HG03520 (cell line): ENCODE measurements around the gene C2CD3.
A peak's percentile ranks its signal among the peaks of the same experiment; 100 is the strongest.

Source experiments
- ATAC-seq: cut with Tn5 transposase; IDR thresholded peaks from one replicate; pipeline ENCODE4 v1.9.1; 2021; ENCODE audit warnings: mild to moderate bottlenecking, moderate library complexity; ENCODE audit not compliant: unreplicated experiment

C2CD3 gene

GRCh38 chr11:74170694-74171629 is at the start of gene C2CD3, which contains the start of gene PPME1:
C2CD3 (minus strand) TSS chr11:74171002; CDS start chr11:74170792, 210 bp downstream.
PPME1 (plus strand) TSS chr11:74171289; CDS start chr11:74171422, 133 bp downstream.
- peak; percentile 89 for ATAC-seq

- no peak for ATAC-seq
These were observed 49.6 kb upstream of the C2CD3 start for GRCh38 chr11:74220376-74220775.

- no peak for ATAC-seq
These were observed 41.7 kb upstream of the C2CD3 start for GRCh38 chr11:74212533-74212932.

GRCh38 chr11:74208507-74208906 is 37.7 kb upstream of the C2CD3 start:
- ATAC-seq = no peak

GRCh38 chr11:74206746-74207145 is 35.9 kb upstream of the C2CD3 start:
- ATAC-seq = no peak

DNA sequence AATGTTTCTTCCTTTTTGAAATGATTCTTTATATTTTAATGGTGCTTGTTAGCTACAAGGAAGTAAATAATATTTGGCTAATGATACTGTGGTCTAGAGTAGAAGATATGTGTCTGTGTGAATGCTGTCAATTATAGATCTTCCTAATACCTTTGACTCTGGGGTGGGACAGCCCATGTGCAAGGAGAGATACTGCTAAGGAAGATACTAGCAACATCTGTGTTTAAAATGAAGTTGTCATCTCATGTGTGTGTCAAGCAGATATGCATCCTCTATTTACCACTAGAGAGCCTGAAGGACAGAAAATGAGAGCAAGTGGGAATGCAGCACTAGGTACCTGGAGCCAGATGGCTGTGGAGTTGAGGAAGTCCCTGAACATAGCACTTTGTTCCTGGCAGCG is 34.4 kb upstream of the C2CD3 start:
- no peak for ATAC-seq

DNA sequence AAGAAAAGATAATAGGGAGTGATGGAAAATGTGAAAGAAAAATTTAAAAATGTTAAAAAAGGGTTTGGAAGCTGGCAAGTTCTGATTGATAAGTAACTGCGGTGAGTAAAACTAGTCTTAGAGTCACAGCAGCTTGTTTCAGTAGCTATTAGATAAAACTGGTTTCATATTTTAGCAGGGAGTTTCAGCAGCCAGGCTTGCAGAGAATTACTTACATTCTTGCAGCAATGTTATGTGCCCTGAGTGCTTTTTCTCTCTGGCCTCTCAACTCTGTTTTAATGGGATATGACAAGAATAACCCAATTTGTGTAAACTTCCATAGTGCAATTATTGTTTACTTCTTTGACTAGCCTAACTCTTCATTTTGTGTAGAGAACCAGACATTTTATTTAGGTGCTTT is 33.9 kb upstream of the C2CD3 start:
- ATAC-seq = no peak

DNA sequence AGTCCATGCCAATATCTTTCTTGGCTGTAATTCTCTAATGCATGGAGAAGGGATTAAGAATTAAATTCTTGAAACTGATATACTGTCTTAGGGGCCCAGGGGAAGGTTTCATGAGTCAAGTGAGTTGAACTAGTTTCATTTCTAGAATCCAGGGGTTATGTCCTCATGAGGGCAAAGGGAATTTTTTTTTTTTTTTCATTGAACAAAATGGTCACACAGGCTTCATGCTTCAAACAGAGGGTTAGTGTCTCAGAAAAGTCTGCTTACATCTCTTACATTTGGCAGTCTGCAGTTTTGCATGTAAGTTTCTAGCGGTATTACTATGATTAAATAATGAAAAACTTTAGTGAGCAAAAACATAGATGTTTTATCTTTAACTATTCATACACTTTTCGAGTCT is 33.2 kb upstream of the C2CD3 start:
- ATAC-seq = no peak

DNA sequence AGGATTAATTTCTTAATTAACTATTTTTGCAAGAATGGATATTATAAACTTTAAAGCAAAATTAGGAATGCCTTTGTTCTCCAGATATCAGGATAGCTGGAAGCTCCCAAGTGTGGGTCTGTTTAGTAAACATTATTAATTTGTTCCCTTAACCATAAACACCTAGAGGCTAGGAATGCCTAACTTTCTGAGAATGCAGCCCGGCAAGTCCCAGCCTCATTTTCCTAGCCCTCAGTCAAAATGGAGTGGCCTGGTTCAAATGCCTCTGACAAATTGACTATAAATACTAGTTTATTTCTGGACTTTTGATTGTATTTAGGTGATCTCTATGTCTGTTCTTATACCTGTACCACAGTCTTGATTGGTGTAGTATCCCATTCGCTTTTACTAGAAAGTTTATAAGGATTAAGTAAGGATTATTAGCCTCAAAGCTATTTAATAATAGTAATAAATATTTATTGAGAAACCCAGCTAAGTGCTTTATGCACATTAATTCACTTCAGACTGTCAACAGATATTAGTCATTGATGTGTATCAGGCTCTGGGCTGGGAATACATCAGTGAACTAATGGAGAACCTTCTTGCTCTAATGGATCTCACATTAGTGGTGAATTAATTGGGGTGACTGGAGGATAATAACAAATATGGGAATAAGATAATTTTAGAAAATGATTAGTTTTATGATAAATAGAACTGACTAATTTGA is 26.1 kb upstream of the C2CD3 start:
- no peak for ATAC-seq

- no peak for ATAC-seq
These were observed 25.0 kb upstream of the C2CD3 start for GRCh38 chr11:74195828-74196227.

DNA sequence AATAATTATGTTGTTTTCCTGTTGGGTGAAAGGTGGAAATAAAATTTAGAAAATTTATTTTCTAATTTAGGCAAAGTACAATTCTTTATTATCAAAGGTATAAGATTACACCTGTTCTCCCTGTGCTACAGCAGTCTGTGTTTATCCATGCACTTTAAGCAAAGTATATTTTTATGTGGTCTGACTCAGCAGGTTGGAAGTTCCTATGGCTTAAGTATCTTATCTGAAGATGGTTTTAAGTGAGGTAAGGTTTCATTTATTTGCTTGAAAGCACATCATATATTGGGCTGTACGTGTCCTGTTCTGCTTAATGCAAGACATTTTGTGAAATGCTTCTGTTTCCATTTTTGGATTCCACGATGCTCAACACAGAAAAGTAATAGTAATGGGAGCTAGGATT is 14.9 kb upstream of the C2CD3 start:
- ATAC-seq = no peak

GRCh38 chr11:74185285-74185684 is 14.5 kb upstream of the C2CD3 start:
- no peak for ATAC-seq

DNA sequence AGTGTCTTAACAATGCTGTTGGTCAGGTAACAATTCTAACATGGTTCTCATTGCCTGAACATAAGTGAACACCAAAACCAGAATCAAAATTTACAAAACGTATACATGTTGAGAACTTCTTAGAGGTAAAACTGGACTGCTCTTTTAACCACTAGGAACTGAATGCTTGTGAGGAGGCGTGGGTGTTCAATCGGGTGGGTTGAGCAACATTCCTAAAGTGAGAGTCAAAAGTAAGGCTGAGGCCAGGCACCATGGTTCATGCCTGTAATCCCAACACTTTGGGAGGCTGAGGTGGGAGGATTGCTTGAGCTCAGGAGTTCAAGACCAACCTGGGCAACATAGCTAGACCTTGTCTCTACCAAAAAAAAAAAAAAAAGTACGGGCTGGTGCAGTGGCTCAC is 11.8 kb upstream of the C2CD3 start:
- no peak for ATAC-seq

DNA sequence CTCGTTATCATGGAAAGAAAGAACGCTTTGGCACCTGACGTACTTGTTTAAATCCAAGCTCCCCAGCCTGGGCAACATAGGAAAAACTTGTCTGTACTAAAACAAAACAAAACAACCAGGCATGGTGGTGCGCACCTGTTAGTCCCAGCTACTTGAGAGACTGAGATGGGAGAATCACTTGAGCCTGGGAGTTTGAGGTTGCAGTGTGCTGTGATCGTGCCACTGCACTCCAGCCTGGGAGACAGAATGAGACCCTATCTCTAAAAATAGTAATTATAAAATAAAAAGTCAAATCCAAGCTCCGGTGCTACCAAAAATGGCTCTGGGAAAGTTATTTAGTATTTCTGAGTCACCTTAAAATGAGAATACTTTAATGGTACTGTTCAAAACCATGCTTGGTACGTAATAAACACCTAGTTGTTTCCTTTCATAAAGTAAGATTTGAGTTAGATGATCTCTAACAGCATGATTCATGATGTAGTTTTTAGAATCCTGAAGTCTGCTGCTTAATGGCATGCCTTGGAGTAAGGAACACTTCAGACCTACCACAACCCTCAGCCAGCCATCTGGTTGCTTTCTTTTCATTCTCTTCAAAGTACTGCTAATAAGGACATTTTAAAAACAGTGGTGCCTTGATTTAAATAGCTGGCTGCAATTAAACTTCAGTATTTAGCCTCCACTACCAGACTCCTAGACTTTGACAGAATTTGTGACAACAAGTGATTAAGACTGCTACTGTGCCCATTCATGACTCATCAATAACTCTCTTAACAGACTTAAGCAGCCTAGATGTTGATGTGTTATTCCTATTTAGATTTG is 8.6 kb upstream of the C2CD3 start:
- no peak for ATAC-seq

DNA sequence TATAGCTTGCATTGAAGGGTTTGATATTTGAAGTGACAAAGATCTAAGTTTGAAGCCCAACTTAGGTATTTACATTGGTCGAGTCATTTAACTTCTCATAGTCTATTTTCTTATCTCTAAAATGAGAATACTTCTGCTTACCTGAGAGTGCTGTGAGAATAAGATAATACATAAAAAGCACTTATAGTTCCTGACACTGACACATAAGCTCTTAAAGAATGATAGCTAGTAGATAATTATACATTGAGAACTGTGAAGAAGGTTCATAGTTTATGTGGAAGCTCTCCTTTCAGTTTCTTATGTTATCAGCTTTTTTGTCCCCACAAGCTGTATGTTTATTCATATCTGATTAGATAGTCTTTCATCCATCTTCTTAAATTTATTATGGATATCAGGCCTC is 5.1 kb upstream of the C2CD3 start:
- no peak for ATAC-seq

DNA sequence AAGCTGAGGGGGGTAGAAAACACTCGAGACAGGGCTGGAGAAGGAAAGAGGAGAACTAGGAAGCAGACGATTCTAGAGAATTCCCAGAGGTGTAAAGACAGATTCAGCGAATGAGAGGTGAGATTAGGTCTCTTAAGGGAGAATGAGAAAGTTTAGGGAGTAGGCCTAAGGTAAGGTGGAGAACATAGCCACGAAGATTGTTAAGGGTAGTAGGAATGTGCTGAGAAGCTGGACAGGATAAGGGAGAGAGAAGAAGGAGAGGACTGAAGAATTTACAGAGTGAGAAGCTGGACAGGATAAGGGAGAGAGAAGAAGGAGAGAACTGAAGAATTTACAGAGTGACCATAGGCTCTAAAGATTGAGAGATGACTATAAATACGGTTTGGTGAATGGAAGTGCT is 1.2 kb upstream of the C2CD3 start:
- ATAC-seq = no peak

GRCh38 chr11:74171630-74171968 is 797 bp upstream of the C2CD3 start:
- no peak for ATAC-seq

- no peak for ATAC-seq
These were observed 904 bp downstream of the C2CD3 start for GRCh38 chr11:74169738-74170458.

- ATAC-seq = no peak
These were observed 2.0 kb downstream of the C2CD3 start for GRCh38 chr11:74168838-74169237.

DNA sequence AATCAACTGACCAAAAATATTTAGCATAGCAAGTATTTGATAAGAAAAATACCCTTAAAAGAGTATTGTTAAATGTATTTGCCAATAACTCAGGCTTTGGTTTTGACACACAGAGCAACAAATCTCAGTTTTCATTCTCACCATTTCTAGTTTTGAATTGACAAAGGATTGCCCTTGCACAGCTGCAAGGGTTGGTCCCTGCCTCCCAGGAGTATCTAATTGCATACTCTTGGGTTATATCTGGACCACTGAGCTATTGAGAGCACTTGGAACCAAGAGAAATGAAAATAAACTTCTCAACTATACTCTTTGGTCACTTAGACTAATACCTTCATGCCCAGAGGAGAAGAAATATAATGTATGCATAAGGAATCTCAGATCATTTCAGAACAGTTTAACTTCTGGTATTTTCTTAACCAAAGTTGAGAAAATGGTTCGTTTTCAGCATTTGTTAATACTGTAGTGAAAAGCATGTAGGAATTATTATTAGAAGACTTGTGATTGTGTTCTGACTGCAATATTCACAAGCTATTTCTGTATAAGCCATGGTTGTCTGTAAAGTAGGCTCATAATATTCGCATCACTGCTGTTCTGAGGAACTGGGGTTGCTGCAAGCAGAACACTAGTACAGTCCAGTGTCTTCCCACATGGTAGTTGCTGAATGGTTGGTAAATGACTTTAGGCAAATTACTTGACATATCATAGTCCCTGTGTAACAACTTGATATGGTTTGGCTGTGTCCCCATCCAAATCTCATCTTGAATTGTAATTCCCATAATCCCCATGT is 7.9 kb downstream of the C2CD3 start:
- no peak for ATAC-seq
